Measurements from ENCODE around the gene RNU7-1. TPM values are rescaled to one million over a fixed set of nuclear protein-coding genes. Genes with fewer than 3 reads are reported as not detected.

RNU7-1 gene
- total RNA-seq, 1 experiment from 2014 or later, result not detected

- TF ChIP-seq, protein P1, sequence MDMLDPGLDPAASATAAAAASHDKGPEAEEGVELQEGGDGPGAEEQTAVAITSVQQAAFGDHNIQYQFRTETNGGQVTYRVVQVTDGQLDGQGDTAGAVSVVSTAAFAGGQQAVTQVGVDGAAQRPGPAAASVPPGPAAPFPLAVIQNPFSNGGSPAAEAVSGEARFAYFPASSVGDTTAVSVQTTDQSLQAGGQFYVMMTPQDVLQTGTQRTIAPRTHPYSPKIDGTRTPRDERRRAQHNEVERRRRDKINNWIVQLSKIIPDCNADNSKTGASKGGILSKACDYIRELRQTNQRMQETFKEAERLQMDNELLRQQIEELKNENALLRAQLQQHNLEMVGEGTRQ (CRISPR knock-in tag; IDR thresholded peaks at IDR 0.05), result no peak
- TF ChIP-seq MXD4 (CRISPR knock-in tag; IDR thresholded peaks at IDR 0.05; ENCODE audit: borderline replicate concordance), result no peak
- no peak for TF ChIP-seq NFATC4 (CRISPR knock-in tag; IDR thresholded peaks at IDR 0.05)
- TF ChIP-seq HMGA2 (CRISPR knock-in tag; IDR thresholded peaks at IDR 0.05), result no peak
- no peak for TF ChIP-seq ZNF121 (CRISPR knock-in tag; IDR thresholded peaks at IDR 0.05)
Measured at GRCh38 chr12:6959058-6959804, 15.6 kb downstream of the RNU7-1 start (continued).

DNA sequence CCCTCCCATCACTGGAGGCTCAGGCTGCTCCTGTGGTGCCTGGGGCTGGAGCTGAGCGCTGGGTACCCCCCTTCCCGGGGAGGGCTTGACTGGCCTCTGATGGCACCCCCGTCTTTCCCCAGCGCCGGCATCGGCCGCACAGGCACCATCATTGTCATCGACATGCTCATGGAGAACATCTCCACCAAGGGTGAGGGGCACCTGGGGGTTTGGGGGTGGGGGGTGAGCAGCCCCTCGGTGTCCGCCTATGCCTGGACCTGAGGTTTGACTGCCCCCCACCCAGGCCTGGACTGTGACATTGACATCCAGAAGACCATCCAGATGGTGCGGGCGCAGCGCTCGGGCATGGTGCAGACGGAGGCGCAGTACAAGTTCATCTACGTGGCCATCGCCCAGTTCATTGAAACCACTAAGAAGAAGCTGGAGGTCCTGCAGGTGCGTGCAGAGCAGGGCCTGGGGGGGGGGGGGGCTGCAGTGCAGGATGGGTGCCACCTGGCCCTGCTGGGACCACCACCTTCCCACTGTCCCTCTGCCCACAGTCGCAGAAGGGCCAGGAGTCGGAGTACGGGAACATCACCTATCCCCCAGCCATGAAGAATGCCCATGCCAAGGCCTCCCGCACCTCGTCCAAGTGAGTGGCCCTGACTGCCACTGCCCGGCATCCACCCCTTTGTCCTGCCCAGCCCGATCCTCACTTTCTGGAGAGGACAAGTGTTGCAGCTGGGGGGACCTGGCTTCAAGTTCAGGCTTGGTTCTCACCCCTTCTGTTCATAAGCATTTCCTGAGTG lies 16.4 kb downstream of the RNU7-1 start:
- TF ChIP-seq TCF7 (CRISPR knock-in tag; IDR thresholded peaks at IDR 0.05; ENCODE audit: low read depth) (no peak), ELF4 (CRISPR knock-in tag; IDR thresholded peaks at IDR 0.05; ENCODE audit: low read depth) (no peak), AR (CRISPR knock-in tag; IDR thresholded peaks at IDR 0.05) (no peak), GTF2I (CRISPR knock-in tag; conservative IDR thresholded peaks at IDR 0.05) (no peak), ZNF416 (CRISPR knock-in tag; IDR thresholded peaks at IDR 0.05) (no peak), IRF2 (CRISPR knock-in tag; IDR thresholded peaks at IDR 0.05; ENCODE audit: borderline replicate concordance, low read depth) (no peak), FOXP4 (CRISPR knock-in tag; IDR thresholded peaks at IDR 0.05) (no peak), SP1 (CRISPR knock-in tag; conservative IDR thresholded peaks at IDR 0.05) (no peak)
- Mint-ChIP-seq H3K27me3 (ENCODE audit: low read depth) (no peaks in the 10 kb centered on the region), H3K9me3 (no peaks in the 10 kb centered on the region), H3K27ac (peak overlapping the region; percentile 33; the same call in 1 of the 2 replicates), H3K4me1 (peaks cover 43% of the 10 kb centered on the region), H3K36me3 (no peaks in the 10 kb centered on the region), H3K4me3 (no peak overlapping the region)
- POLR2A ChIA-PET, result interaction anchor here (0.6 to 6.6 kb wide), 4 partner anchors 14 to 120 kb away, joined by 4 to 167 read pairs (median 12); partner anchors contain the start of genes C12orf57 and RNU7-1
- DNase-seq (ENCODE audit: low spot score) (no peak), ATAC-seq (no peak)
- CTCF ChIA-PET, result interaction anchor here (0.6 to 9.7 kb wide), 10 partner anchors 7 to 230 kb away, joined by 3 to 296 read pairs (median 9); partner anchors contain the start of genes C12orf57, PEX5 and RNU7-1

DNA sequence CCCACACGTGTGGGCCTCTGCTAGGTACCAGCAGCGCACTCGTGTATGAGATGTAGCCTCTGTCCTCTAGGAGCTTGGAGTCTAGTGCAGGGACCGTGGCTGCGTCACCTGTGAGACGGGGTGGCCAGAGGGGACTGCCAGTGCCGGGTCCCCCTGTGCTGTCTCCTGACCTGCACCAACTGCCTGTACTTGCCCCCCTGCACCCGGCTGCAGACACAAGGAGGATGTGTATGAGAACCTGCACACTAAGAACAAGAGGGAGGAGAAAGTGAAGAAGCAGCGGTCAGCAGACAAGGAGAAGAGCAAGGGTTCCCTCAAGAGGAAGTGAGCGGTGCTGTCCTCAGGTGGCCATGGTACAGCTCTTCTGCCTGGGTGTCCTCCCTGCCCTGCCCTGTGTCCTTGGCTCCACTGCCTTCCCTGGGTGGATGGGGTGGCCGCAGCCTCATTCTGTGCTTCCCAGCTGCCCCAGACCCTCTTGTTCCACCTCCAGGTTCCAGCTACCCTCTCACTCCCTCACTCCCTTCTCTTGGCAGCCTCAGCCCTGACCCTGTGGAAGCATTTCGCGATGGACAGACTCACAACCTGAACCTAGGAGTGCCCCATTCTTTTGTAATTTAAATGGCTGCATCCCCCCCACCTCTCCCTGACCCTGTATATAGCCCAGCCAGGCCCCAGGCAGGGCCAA lies 17.1 kb downstream of the RNU7-1 start:
- ATAC-seq (no peak), DNase-seq (ENCODE audit: low spot score) (no peak)
- POLR2A ChIA-PET, result interaction anchor here (0.6 to 6.6 kb wide), 4 partner anchors 16 to 119 kb away, joined by 4 to 167 read pairs (median 14); partner anchors contain the start of genes C12orf57 and RNU7-1
- CTCF ChIA-PET, result interaction anchor here (0.6 to 9.7 kb wide), 14 partner anchors 8 to 229 kb away, joined by 3 to 296 read pairs (median 4); partner anchors contain the start of genes C12orf57, PEX5 and RNU7-1
- Mint-ChIP-seq H3K4me3 (no peak overlapping the region), H3K27ac (peak overlapping the region; percentile 70; the same call in 1 of the 2 replicates), H3K4me1 (peaks cover 50% of the 10 kb centered on the region), H3K36me3 (peaks cover 7% of the 10 kb centered on the region), H3K9me3 (no peaks in the 10 kb centered on the region), H3K27me3 (ENCODE audit: low read depth) (no peaks in the 10 kb centered on the region)
- TF ChIP-seq NFYB (CRISPR knock-in tag; conservative IDR thresholded peaks at IDR 0.05; ENCODE audit: low read depth) (no peak), ZNF396 (CRISPR knock-in tag; IDR thresholded peaks at IDR 0.05; ENCODE audit: borderline replicate concordance) (no peak), ZNF317 (CRISPR knock-in tag; IDR thresholded peaks at IDR 0.05; ENCODE audit: borderline replicate concordance, low read depth) (no peak), ATF1 (CRISPR knock-in tag; IDR thresholded peaks at IDR 0.05) (no peak)
- TF ChIP-seq, protein P2, sequence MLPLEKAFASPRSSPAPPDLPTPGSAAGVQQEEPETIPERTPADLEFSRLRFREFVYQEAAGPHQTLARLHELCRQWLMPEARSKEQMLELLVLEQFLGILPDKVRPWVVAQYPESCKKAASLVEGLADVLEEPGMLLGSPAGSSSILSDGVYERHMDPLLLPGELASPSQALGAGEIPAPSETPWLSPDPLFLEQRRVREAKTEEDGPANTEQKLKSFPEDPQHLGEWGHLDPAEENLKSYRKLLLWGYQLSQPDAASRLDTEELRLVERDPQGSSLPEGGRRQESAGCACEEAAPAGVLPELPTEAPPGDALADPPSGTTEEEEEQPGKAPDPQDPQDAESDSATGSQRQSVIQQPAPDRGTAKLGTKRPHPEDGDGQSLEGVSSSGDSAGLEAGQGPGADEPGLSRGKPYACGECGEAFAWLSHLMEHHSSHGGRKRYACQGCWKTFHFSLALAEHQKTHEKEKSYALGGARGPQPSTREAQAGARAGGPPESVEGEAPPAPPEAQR (CRISPR knock-in tag; IDR thresholded peaks at IDR 0.05), result no peak
- TF ChIP-seq, protein P3, sequence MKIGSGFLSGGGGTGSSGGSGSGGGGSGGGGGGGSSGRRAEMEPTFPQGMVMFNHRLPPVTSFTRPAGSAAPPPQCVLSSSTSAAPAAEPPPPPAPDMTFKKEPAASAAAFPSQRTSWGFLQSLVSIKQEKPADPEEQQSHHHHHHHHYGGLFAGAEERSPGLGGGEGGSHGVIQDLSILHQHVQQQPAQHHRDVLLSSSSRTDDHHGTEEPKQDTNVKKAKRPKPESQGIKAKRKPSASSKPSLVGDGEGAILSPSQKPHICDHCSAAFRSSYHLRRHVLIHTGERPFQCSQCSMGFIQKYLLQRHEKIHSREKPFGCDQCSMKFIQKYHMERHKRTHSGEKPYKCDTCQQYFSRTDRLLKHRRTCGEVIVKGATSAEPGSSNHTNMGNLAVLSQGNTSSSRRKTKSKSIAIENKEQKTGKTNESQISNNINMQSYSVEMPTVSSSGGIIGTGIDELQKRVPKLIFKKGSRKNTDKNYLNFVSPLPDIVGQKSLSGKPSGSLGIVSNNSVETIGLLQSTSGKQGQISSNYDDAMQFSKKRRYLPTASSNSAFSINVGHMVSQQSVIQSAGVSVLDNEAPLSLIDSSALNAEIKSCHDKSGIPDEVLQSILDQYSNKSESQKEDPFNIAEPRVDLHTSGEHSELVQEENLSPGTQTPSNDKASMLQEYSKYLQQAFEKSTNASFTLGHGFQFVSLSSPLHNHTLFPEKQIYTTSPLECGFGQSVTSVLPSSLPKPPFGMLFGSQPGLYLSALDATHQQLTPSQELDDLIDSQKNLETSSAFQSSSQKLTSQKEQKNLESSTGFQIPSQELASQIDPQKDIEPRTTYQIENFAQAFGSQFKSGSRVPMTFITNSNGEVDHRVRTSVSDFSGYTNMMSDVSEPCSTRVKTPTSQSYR (CRISPR knock-in tag; IDR thresholded peaks at IDR 0.05), result no peak
- TF ChIP-seq, protein P4, sequence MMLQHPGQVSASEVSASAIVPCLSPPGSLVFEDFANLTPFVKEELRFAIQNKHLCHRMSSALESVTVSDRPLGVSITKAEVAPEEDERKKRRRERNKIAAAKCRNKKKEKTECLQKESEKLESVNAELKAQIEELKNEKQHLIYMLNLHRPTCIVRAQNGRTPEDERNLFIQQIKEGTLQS (CRISPR knock-in tag; conservative IDR thresholded peaks at IDR 0.05), result no peak

All from WTC11 (cell line).